GM21526 (cell line): ENCODE measurements around the gene NDN.
"Not testable (repeated sequence)": the region's sequence is repeated elsewhere in the genome, so short reads cannot be mapped to it uniquely, and the experiment has no call there.

ENCODE experiments used
- ATAC-seq: cut with Tn5 transposase; IDR thresholded peaks from one replicate; pipeline ENCODE4 v1.9.1; 2021; ENCODE audit warnings: moderate library complexity; ENCODE audit not compliant: unreplicated experiment, low FRiP score

NDN gene, protein sequence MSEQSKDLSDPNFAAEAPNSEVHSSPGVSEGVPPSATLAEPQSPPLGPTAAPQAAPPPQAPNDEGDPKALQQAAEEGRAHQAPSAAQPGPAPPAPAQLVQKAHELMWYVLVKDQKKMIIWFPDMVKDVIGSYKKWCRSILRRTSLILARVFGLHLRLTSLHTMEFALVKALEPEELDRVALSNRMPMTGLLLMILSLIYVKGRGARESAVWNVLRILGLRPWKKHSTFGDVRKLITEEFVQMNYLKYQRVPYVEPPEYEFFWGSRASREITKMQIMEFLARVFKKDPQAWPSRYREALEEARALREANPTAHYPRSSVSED

DNA sequence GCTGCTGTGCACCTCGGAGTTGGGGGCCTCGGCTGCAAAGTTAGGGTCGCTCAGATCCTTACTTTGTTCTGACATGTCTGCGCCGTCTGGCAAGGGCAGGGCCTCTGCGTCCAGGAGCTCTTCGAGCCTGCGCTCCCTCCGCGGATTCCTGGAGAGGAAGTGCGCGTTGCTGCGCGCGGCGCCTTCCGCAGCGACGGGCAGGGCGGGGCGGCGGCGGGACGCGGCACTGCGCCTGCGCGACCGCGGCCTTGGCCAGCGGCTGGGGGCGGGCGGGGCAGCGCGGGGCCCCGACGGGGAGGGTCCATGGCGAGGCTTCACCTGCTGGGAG, at the start of gene NDN:
TSS of gene NDN (minus strand) at position 163 of the 328 bp plus-strand sequence. CDS start at position 75, 88 bp downstream.
- ATAC-seq: no peak

GRCh38 chr15:23736033-23736673, 49.0 kb upstream of the NDN start:
- ATAC-seq: no peak

DNA sequence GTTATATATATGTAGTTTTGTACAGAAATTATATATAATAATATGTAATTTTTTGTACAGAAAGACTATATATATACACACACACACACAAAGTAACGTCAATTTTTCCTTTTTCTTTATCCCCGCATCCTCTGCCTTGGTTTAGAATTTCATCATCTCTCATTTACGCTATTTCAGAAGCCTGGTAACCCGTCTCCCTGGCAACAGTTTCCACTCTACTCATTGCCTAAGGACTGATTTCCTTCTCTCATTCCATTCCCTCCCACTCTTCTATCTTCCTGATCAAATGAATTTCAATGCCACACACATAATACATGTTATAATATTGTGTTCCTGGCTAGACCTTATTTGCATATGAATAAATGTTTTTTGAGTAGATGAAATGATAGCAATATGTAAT, 47.8 kb upstream of the NDN start:
- ATAC-seq: no peak

GRCh38 chr15:23713874-23714656, 27.0 kb upstream of the NDN start:
- ATAC-seq: not testable (repeated sequence)

DNA sequence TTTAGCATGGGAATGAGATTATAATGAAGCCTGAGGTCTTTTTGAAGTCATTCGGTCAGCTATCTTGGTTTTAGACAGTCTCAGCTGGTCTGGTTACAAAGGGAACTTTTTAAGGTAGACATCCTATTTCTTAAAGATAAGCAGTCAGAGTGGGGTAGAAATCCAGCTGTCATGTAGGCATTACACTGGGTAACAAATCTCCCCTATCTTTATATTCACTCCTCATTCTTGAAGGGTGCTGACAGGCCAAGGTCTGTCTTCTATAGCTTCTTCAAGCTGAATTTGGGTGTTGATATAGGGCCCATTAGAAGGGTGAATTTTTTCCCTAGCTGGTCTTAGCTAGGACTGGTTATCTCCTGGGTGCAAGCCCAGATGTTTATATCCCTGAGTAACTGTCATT, 21.2 kb upstream of the NDN start:
- no peak for ATAC-seq

- no peak for ATAC-seq
These were observed 8.2 kb upstream of the NDN start for GRCh38 chr15:23695282-23695681.

DNA sequence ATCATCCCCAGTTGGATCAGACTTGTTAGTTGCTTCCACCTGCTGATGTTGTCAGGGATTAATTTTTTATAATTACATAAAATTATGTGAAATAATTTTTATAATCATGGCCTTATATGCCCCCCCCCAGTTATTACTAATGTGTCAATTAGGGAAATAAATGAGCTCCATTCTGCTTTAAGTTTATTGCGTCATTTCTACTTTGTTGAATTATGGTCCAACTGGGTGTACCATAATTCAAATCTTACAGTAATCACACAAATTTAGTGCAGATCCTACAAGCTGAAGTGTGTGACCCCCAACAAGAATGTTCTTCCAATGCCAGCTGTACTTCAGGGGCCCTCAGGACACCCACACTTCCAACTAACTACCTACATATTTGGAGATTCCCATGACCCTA, 7.5 kb upstream of the NDN start:
- ATAC-seq: no peak

DNA sequence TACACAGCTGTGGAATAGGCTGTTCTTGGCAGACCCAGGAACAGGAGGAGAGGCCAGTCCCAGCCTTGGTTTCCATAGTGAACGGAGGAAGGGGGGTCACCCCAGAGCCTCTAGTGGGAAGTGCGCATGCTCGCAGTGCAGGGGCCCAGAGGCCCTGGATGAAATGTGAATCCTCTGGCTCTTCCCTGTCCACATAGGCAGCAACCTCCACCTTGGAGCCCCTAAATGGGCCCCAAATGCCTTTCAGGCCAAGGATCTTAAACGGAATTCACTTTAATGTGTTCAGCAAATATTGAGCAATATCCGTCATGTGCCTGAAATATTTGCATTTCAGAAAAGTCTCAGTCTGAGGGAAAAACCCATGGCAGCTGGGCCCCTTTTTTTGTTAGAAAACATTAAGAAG, 3.3 kb upstream of the NDN start:
- no peak for ATAC-seq

DNA sequence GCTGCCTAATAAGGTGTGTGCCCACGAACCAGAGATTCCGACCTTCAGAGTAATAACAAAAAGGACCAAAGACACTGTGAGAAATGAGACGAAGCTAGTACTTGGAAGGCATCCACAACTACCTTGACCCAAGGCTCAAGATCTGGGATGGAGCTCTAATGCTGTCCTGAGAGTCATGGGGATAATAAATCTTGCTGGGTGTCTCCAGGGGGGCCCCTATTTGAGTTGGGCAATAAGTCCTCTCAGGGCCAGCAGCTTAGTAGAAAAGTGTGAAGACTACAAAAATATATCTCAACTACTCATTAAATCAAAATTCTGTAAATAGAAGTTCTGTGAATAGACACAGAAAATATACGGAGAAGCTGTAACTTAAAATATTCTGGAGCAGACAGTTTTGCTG, 2.9 kb upstream of the NDN start:
- no peak for ATAC-seq

- no peak for ATAC-seq
These were observed 501 bp downstream of the NDN start for GRCh38 chr15:23686466-23687142.

GRCh38 chr15:23671481-23671880, 15.6 kb downstream of the NDN start:
- no peak for ATAC-seq

DNA sequence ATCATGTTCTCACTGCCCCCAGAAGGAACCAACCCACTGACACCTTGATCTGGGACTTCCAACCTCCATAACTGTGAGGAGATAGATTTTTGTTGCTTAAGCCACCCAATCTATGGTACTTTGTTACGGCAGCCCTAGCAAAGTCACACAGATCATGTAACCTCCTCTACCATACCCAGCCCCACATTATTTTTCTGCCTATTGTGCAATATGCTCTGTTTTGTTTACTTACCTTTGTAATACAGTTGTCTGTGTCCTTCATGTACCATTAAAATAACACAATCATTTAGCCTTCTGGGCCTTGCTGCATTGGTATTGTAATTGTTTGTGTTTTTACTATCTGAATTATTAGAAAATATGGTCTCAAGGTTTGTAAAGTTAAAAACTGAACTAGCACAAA, 16.1 kb downstream of the NDN start:
- ATAC-seq: no peak

DNA sequence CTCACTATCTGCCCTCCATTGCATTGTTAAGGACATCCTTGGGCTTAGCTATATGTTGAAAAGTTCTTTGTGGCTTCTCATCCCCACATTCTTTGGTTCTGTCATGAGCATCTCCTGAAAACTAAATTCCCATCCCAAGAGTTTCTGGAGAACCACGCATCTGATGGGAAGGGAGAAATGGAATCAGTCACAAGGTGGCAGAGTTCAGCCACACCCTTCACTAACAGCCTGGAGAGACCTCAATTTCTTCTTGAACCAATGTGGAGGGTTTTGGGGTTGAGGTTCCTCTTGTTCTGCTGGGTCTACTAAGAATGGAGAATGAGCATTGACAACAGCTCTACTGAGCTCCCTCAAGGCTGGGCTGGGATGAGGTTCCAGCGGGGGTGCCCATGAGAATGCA, 23.9 kb downstream of the NDN start:
- ATAC-seq: no peak

GRCh38 chr15:23648920-23649515, 38.1 kb downstream of the NDN start:
- no peak for ATAC-seq

GRCh38 chr15:23647421-23648370, 39.4 kb downstream of the NDN start, which contains the start of gene MAGEL2:
MAGEL2 (minus strand) TSS chr15:23647867; CDS start chr15:23647742, 125 bp downstream.
- no peak for ATAC-seq

GRCh38 chr15:23647001-23647295, 40.2 kb downstream of the NDN start:
- ATAC-seq: no peak

- ATAC-seq: no peak
These were observed 40.7 kb downstream of the NDN start for GRCh38 chr15:23646165-23647000.

GRCh38 chr15:23645371-23646164, 41.5 kb downstream of the NDN start:
- no peak for ATAC-seq
